Stimulated activated CD8-positive, alpha-beta memory T cell treated with anti-CD3 and anti-CD28 coated beads, Interleukin-4, amount 100 ng/mL, for 48 hours (primary cell): ENCODE results near the gene PPIA.
"Not testable (repeated sequence)": the region's sequence is repeated elsewhere in the genome, so short reads cannot be mapped to it uniquely, and the experiment has no call there.

Source experiments
- DNase-seq: peaks from one replicate; pipeline ENCODE4 v3.0.0-alpha.2; 2020

Gene PPIA

DNA sequence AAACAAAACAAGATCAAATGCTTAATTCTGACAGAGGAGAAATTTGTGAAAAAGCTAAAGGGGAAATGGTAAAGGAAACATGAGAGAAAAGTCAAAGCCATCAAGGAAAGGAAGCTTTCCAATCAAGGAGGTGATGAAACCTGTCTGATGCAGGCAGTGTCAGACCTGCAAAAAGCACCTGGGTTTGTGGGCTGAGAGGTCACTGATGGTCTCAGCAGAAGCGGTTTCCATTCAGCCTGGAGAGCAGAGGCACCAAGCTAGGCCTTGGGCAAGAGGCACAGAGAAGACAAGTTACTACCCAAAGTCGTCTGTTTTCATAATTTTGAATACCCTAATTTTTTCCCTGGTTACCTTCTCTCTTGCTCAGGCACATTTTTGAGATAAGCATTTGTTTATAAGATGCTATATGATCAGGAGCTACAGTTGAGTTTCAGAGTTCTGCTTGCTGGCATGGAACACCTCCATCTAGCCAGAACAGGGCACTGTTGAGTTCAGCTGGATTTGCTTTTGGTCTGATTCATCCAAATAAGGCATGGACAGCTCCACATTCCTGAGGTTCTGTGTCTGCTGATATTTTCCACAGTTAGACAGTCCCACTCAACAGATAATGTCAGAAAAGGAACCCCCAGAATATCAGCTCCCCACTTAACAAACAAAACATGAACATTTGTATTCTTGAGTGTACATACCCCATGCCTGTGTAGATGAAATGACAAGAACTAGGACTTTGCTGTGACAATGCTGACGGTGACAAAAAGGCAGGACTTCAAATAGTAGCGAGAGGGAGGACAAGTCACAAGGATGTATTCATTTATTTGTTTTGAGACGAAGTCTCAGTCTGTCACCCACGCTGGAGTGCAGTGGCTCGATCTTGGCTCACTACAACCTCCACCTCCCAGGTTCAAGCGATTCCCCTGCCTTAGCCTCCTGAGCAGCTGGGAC is 4.9 kb upstream of the PPIA start:
- no peak for DNase-seq

GRCh38 chr7:44793919-44794318 is 2.6 kb upstream of the PPIA start:
- DNase-seq: no peak

- no peak for DNase-seq
These were observed 2.1 kb upstream of the PPIA start for GRCh38 chr7:44794331-44794730.

GRCh38 chr7:44796034-44796503 is 412 bp upstream of the PPIA start:
- no peak for DNase-seq

- DNase-seq: peak; percentile 85
These were observed 1.1 kb downstream of the PPIA start for GRCh38 chr7:44797329-44798258.

GRCh38 chr7:44798649-44799305 is 2.3 kb downstream of the PPIA start:
- DNase-seq: no peak

DNA sequence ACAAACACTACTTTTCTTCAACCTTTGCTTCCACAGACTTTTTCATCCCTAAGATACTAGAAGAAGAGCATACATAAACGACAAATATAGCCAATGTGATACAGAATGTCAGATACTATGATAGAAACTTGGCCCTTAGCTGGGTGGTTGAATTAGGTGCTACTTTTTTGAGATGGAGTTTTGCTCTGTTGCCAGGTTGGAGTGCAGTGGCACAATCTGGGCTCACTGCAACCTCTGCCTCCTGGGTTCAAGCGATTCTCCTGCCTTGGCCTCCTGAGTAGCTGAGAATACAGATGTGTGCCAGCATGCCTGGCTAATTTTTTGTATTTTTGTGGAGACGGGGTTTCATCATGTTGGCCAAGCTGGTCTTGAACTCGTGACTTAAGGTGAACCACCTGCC is 3.5 kb downstream of the PPIA start:
- no peak for DNase-seq

DNA sequence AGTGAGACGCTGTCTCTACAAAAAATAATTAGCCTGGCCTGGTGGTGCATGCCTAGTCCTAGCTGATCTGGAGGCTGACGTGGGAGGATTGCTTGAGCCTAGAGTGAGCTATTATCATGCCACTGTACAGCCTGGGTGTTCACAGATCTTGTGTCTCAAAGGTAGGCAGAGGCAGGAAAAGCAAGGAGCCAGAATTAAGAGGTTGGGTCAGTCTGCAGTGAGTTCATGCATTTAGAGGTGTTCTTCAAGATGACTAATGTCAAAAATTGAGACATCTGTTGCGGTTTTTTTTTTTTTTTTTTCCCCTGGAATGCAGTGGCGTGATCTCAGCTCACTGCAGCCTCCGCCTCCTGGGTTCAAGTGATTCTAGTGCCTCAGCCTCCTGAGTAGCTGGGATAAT is 5.4 kb downstream of the PPIA start:
- no peak for DNase-seq

- DNase-seq: no peak
These were observed 6.0 kb downstream of the PPIA start for GRCh38 chr7:44802418-44803025.

DNA sequence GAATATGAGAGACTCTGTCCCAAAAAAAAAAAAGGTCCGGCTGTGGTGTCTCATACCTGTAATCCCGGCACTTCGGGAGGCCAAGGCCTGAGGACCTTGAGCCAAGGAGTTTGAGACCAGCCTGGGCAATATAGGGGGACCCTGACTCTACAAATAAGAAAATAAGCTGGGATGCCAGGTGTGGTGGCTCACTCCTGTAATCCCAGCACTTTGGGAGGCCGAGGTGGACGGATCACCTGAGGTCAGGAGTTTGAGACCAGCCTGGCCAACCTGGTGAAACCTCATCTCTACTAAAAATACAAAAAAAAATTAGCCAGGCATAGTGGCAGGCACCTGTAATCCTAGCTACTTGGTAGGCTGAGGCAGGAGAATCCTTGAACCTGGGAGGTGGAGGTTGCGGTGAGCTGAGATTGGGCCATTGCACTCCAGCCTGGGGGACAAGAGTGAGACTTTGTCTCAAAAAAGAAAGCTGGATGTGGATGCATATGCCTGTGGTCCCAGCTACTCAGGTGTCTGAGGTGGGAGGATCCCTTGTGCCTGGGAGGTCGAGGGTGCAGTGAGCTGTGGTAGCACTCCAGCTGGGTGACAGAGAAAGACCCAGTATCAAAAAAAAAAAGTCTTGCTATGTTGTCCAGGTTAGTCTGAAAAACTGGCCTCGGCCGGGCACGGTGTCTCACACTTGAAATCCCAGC is 7.5 kb downstream of the PPIA start:
- DNase-seq: peak; percentile 49

DNA sequence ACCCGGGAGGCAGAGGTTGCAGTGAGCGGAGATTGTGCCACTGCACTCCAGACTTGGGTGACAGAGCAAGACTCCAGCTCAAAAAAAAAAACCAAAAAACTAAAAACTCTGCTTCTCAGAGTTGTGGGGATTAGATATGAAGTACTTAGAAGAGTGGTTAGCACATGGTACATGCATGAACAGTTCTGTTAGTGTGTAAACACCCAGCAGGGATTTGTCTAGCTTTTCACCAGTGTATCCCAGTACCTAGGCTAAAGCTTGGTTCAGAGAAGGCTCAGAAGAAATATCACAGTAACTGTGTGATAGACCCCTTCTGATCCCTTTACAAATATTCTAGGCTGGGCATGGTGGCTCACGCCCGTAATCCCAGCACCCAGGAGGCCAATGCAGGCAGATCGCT is 9.5 kb downstream of the PPIA start:
- DNase-seq: no peak

GRCh38 chr7:44808914-44809393 is 12.5 kb downstream of the PPIA start:
- DNase-seq: no peak

DNA sequence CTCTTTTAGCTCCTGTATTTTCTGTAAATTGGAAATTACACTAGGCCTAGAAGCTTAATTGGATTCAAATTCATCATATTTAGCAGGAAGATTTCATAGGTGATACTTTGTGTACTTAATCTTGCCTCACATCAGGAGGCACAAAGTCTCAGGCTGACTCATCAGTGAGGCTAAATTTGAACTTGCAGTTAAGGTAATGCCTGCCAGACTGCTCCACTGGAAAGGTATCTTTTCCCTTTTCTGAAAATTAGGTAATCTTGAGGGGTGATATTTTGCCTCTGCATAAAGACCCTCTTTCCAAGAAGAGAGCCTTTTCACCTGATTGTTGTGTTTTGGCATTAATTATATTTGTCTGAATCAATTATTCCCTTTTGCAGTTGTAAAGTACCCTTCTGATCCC is 14.6 kb downstream of the PPIA start:
- DNase-seq: no peak

- DNase-seq: no peak
These were observed 15.1 kb downstream of the PPIA start for GRCh38 chr7:44811571-44811970.

DNA sequence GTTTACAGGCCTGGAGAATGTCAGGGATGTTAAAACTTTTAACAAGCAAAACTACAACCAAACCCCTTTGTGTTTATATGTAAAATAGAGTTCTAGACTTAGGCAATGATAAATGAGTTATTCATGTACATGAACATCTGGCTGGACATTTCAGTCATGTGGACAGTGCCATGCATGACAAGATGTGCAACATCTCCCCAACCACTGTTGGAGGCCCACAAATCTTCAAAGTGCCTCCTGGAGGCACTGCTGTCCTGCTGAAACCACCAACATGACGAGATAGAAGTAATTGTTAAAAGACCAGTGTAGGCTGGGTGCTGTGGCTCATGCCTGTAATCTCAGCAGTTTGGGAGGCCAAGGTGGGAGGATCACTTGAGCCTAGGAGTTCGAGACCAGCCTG is 18.4 kb downstream of the PPIA start:
- DNase-seq: no peak

GRCh38 chr7:44819292-44819691 is 22.8 kb downstream of the PPIA start:
- no peak for DNase-seq

DNA sequence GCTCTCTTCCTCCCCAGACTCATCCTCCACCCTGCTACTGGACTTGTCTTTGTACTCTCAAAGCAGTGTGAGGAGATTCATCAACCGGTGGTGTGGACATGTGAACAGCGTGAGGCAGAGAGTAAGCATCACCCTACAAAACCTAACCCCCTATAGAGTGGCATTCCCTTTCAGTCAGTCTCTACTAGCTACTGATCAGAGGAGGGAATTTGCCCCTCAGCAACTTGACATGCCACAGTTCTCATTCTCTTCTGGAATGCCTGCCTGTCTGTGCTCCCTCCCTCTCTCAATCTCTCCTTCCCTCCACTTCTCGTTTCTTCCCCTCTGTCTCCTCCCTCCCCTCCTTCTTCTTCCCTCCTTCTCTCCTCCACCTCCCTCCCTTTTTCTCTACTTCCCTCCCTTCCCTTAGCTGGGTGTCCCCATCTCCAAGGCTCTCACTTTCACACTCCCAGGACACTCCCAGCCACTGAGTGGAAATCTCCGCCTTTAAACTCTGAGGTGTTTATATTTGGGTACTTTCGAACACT is 26.8 kb downstream of the PPIA start:
- DNase-seq: no peak

- no peak for DNase-seq
These were observed 28.5 kb downstream of the PPIA start for GRCh38 chr7:44824894-44825526.

DNA sequence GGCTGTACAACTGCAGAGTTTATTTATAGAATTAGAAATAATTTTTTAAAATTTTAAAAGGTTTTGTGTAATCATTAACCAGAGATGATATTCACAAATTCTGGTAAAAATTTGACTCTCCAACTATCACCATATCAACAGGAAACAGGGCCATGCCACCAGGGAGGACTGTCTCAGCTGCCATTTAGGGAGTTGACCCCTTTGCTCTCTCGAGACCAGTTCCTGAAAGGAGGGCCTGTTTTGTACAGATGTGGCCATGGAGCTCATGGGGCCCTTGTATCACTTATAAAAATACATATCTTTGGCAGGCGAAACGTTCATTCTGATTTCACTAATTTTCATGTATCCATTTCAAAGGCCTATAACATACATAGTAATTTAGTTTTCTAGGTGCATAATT is 31.1 kb downstream of the PPIA start:
- DNase-seq: no peak

DNA sequence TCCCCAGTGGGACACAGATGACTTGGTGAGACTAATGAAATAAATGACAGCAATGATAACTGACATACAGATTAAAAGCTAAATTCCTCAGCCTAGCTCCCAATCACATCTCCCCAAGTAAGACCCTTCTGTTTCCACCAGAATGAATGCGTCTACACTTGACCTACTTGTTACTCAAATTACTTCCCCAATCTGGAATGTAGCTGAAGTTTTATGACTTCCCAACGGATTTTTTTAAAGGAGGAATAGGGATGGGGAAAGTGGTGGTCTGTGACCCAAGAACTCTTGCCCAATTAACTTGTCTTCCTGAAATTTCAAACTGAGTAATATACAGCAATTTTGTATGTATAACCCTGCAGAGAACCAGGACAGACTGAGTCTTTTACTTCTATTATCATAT is 42.3 kb downstream of the PPIA start:
- no peak for DNase-seq

DNA sequence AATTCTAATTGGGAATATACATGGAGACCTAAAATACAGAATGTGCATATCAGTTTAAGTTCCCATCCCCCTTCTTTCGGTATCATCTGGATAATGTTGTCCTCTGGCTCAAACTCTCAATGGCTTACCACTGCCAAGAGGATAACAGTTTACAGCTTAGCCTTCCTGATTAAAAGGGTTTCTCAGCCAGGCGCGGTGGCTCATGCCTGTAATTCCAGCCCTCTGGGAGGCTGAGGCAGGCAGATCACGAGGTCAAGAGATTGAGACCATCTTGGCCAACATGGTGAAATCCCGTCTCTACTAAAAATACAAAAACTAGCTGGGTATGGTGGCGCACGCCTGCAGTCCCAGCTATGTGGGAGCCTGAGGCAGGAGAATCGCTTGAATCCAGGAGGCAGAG is 46.2 kb downstream of the PPIA start:
- DNase-seq: not testable (repeated sequence)
